NCI-H1092 (cell line): ENCODE measurements around the gene TCEANC.
"Not testable (repeated sequence)": the region's sequence is repeated elsewhere in the genome, so short reads cannot be mapped to it uniquely, and the experiment has no call there.

ENCODE experiments used
- DNase-seq: peaks from one replicate; lab custom pipeline; 2025; lab: John Stamatoyannopoulos, UW

TCEANC gene

GRCh38 chrX:13655674-13656073 is 2.7 kb downstream of the TCEANC start:
- DNase-seq, result no peak

DNA sequence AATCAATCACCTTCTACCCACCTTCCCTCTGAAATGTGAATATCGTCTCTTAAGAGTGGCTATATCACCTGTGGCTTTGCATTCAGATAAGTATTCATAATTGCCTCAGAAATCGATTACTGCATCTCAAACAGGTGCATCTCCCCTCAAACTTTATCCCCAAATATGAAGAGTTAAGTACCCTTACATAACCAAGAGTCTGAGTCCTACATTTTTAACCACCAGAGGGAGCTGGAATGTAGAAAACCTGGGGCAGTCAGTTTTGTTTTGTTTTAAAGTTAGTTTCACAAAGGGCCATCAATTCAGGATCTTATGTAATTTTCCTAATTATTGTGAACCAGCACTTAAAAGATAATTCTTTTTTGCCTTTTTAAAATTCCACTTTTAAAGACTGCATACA is 5.7 kb downstream of the TCEANC start:
- DNase-seq, result no peak

GRCh38 chrX:13659063-13659462 is 6.1 kb downstream of the TCEANC start:
- DNase-seq, result no peak

GRCh38 chrX:13661735-13662288 is 8.9 kb downstream of the TCEANC start:
- no peak for DNase-seq

DNA sequence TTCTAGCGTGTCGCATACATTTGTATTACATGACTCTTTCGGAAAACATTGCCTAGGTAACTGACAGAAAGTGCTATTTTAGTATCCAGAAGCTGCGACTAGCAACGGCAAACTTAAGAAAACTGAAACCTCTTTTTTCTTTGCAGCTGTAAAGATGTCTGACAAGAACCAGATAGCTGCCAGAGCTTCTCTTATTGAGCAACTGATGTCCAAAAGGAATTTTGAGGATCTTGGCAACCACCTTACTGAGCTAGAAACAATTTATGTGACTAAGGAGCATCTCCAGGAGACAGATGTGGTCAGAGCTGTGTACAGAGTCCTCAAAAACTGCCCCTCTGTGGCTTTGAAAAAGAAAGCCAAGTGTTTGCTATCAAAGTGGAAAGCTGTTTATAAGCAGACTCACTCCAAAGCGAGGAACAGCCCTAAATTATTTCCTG is 9.4 kb downstream of the TCEANC start:
- DNase-seq, result no peak

DNA sequence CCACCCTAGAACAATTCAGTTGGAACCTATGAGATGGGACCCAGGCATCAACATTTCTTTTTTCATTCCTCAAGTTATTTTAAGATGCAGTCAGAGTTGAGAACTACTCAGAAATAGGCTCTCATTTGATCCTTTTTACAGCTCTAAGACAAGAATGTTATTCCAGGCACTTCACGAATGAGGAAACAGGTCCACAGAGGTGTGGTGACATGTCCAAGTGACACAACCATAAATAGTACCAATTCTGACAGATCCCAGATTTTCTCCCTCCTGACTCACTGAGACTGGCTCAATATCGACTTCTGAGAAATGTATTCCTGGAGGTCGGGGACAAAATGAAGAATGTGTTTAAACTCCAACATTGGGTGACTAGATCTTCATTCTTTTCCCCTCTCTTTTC is 11.1 kb downstream of the TCEANC start:
- no peak for DNase-seq

- DNase-seq, result no peak
Observed at GRCh38 chrX:13666836-13667235, 13.9 kb downstream of the TCEANC start.

GRCh38 chrX:13667919-13668318 is 15.0 kb downstream of the TCEANC start:
- DNase-seq, result no peak

DNA sequence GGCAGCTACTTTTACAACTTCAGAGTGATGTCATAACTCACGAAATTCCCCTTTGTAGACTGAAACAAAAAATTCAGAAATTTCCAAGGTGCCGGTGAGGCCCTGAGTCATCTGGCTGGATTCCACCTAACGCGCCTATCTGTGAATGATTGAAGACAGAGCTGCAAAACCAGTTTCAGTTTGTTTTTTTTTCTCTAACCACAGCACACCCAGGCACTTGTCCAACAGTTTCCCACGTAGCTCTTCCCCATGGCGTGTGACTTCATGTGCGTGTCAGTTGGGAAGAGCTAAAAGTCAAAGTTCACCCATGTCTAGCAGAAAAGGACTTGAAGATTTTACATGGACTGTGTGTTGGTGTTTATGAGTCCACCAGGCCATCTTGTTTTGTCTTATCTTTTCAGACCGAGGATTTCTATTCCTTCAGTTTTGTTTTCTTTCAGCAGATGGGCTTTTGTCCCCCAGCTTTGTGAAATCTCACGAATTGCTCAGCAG is 16.4 kb downstream of the TCEANC start:
- no peak for DNase-seq

- DNase-seq, result not testable (repeated sequence)
Observed at GRCh38 chrX:13669755-13670154, 16.8 kb downstream of the TCEANC start.

DNA sequence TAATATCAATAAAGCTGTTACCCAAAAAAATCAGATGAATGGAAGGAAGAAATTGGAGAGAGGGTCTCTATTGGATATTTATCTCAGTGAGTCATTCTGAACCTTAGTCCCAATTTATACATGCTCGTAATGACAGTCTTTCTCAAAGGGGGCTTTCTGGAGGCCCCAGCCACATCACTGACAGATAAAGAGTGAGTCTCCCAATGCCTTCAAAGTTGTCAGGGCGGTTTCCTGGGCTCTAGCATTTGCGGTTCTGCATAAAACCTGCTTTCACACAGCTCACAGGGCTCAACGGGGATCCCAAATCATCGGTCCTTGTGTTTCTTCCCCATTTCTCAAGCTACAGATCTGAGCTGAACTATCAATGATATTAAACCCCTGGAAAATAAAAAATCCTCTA is 17.3 kb downstream of the TCEANC start:
- no peak for DNase-seq

DNA sequence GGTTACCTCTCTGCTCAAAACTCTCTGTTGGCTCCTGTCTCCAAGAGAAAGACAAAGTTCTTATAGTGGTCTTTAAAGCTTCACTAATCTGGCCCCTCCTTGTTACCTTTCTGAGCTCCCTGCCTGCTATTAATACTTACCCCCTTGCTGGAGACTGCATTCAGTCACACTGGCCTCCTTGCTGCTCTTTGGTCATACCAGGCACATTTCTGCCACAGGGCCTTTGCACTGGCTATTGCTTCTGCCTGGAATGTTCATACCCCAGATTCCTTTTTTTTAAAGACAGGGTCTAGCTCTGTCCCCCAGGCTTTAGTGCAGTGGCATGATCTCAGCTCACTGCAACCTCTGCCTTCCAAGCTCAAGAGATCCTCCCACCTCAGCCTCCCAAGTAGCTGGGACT is 20.1 kb downstream of the TCEANC start:
- no peak for DNase-seq

DNA sequence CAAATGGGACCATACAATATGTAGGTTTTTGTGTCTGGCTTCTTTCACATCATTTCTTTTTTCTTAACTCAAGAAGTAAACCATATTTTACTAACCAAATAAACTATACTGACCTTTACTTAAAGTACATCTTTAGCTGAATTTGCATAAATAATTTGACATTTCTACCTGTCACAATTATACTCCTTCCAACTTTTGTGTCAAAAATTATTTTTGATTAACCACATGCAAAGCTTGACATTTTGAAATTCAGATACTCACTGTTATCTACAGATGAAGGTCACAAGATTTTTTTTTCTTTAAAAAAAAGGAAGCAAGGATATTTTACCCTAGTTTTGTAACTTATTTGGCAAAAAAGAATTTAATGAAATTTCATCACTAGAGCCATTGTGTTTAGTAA is 23.9 kb downstream of the TCEANC start:
- DNase-seq, result no peak

DNA sequence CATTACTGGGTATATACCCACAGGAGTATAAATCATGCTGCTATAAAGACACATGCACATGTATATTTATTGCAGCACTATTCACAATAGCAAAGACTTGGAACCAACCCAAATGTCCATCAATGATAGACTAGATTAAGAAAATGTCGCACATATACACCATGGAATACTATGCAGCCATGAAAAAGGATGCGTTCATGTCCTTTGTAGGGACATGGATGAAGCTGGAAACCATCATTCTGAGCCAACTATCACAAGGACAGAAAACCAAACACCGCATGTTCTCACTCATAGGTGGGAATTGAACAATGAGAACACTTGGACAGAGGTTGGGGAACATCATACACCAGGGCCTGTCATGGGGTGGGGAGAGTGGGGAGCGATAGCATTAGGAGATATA is 26.8 kb downstream of the TCEANC start:
- not testable (repeated sequence) for DNase-seq

DNA sequence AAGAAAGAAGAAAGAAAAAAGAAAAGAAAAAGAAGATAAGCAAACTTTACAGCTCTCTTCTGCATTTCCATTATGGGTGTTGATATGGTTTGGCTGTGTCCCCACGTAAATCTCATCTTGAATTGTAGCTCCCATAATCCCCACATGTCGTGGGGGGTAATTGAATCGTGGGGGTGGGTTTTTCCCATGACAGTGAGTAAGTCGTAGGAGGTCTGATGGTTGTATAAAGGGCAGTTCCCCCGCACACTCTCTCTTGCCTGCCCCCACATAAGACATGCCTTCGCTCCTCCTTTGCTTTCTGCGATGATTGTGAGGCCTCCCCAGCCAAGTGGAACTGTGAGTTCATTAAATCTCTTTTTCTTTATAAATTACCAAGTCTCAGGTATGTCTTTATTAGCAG is 28.7 kb downstream of the TCEANC start:
- DNase-seq, result no peak

- no peak for DNase-seq
Observed at GRCh38 chrX:13684361-13684760, 31.4 kb downstream of the TCEANC start.

GRCh38 chrX:13685126-13685763 is 32.3 kb downstream of the TCEANC start:
- DNase-seq, result no peak

DNA sequence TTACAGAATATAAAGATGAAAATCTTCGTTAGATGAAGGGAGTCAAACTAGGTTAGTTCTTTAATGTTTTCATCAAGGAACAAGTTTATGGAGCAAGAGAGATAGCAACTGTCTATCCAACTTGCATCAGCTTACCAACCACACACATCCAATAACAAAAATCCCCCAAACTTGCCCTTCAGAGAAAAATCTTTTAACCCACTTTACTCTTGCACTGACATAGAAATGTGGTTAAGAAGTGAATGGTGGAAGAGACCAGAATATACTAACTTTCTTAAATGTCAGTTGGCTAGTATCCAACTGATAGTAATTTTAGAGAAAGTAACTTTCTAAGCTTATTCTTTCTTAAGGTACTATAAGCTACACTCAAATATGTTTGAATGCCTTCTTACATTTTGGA is 34.3 kb downstream of the TCEANC start:
- no peak for DNase-seq

GRCh38 chrX:13688384-13688957 is 35.5 kb downstream of the TCEANC start:
- DNase-seq, result no peak

DNA sequence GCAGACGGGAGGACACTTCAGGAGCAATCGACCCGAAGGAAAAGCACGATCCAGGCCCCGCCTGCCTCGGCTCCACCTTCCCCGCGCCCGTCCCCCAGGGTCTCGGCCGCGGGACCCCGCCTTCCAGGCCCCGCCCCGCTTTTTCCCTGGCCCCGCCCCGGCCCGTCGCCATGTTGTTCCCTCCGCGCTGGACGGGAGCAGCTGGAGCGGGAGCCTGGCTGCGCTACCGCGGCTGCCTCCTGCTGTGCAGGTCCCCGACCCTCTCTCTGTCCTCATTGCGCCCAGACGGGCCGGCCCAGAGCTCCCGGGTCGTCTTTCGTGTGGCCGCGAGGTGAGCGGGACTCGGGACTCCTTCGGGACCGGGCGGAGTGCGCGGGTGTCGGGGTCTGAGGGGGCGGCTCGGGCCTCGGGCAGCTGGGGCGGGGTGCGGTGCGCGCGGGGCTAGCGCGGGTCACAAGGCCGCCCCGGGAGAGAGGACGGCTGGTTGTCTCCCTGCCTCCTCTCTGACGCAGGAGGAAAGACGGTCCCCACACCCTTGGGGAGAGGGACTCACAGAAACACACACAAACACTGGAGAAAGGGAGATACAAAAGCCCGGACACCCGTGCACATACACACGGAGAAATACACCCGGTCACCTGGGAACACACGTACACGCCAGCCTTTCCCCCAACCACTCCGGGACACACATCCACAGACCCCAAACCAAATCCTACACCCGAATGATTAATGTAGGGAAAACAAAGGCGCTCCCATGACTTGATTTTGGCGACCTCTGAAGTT is 36.2 kb downstream of the TCEANC start, which contains the start of gene RAB9A:
Gene RAB9A (plus strand): TSS at position 171 of the 783 bp plus-strand sequence. CDS start 19,619 bp downstream, outside the sequence.
- DNase-seq, result peak; percentile 65

DNA sequence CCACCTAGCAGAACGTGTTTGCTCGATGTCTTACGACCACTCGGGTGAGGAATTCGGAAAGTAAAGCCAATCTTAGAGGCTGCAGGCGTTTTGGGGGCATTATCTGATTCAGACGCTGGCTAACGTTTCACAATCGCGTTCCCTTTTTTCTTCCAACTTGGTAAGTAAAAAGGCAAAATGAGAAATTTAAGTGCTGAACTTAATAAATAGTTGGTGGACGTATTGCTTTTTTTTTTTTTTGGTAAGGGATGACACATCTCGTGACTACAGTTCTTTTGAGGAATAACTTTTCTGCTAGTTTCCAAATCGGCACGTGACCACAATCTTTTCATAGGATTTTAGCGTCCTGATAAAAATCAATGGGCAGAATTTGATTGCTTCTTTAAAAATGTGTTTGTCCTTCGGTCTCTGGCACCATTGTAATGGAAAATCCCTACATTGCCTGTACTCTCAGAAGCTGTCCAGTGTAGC is 36.8 kb downstream of the TCEANC start:
- no peak for DNase-seq

DNA sequence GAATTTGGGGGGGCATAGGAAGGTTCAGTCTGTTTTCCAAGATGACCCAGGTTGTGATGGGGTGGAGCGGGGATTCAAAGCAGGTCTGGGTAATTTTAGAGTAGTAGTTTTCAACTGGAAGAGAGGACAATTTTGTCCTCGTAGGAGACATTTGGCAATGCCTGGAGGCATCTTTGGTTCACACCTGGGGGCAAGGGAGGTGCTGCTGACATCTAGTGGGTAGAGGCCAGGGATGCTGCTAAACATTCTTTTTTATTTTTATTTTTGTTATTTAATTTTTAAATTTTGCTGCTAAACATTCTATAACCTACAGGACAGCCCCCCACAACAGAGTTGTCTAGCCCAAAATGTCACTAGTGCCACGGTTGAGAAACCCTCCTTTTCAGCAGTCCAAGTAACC is 37.9 kb downstream of the TCEANC start:
- DNase-seq, result no peak
